SH-SY5Y (cell line): ENCODE measurements around the gene PLAAT4.

Experiments used
- GATA2 ChIP-seq: IDR thresholded peaks from 2 replicates; pipeline ENCODE4 v1.6.1; 2011; ENCODE audit warnings: mild to moderate bottlenecking, low read depth, low read length
- GATA3 ChIP-seq: IDR thresholded peaks from 2 replicates; pipeline ENCODE4 v1.6.1; 2011; ENCODE audit warnings: low read depth, mild to moderate bottlenecking, low read length, moderate library complexity

- TF ChIP-seq GATA2 (no peak), GATA3 (no peak)
Observed at GRCh38 chr11:63494975-63495374, 41.6 kb upstream of the PLAAT4 start.
